PFSK-1 (cell line): ENCODE data around the gene TOR2A.

Experiments used
- FOXP2 ChIP-seq: optimal IDR thresholded peaks from 2 replicates; pipeline ENCODE3; 2011; ENCODE audit warnings: borderline replicate concordance, control low read depth, inconsistent platforms; ENCODE audit not compliant: insufficient read depth; ENCODE audit errors: extremely low read length, extremely low read depth
- POLR2AphosphoS5 ChIP-seq: IDR thresholded peaks from 2 replicates; pipeline ENCODE4 v1.6.1; 2012; ENCODE audit warnings: low read depth, mild to moderate bottlenecking, control low read depth, low read length, moderate library complexity
- REST ChIP-seq, 2 experiments: IDR thresholded peaks; 2 replicates each; pipeline versions ENCODE4 v1.6.1 to v1.8.0; 2011 to 2012; ENCODE audit warnings: low read depth in 2 of 2, low read length in 2 of 2, control low read depth in 1 of 2, inconsistent platforms in 1 of 2, mild to moderate bottlenecking in 1 of 2, moderate library complexity in 1 of 2; ENCODE audit not compliant: insufficient read depth in 1 of 2
- SIN3A ChIP-seq: IDR thresholded peaks from 2 replicates; pipeline ENCODE4 v1.6.1; 2012; ENCODE audit warnings: mild to moderate bottlenecking, low read length, moderate library complexity, borderline replicate concordance; ENCODE audit not compliant: insufficient read depth
- TAF1 ChIP-seq: IDR thresholded peaks from 2 replicates; pipeline ENCODE4 v1.6.1; 2012; ENCODE audit warnings: low read length, control low read depth, borderline replicate concordance; ENCODE audit not compliant: insufficient read depth

TOR2A gene

GRCh38 chr9:127735530-127736185, 564 bp upstream of the TOR2A start:
- TF ChIP-seq FOXP2 (no peak), SIN3A (no peak), TAF1 (no peak), POLR2AphosphoS5 (no peak), REST (IDR thresholded peaks at IDR 0.05; ENCODE audit: insufficient read depth in 1 of 2, low read depth in 2 of 2, low read length in 2 of 2) (no peak)

GRCh38 chr9:127734247-127734746, 797 bp downstream of the TOR2A start:
- TF ChIP-seq FOXP2 (no peak), POLR2AphosphoS5 (no peak), REST (IDR thresholded peaks at IDR 0.05; ENCODE audit: insufficient read depth in 1 of 2, low read depth in 2 of 2, low read length in 2 of 2) (no peak), SIN3A (no peak), TAF1 (no peak)

GRCh38 chr9:127733614-127734013, 1.5 kb downstream of the TOR2A start:
- TF ChIP-seq TAF1 (no peak), SIN3A (no peak), FOXP2 (no peak), POLR2AphosphoS5 (no peak), REST (IDR thresholded peaks at IDR 0.05; ENCODE audit: insufficient read depth in 1 of 2, low read depth in 2 of 2, low read length in 2 of 2) (no peak)

- TF ChIP-seq TAF1 = no peak
- no peak for TF ChIP-seq SIN3A
- TF ChIP-seq FOXP2 = no peak
- TF ChIP-seq POLR2AphosphoS5 = no peak
- no peak for TF ChIP-seq REST (IDR thresholded peaks at IDR 0.05; ENCODE audit: insufficient read depth in 1 of 2, low read depth in 2 of 2, low read length in 2 of 2)
Observed at GRCh38 chr9:127732444-127732843, 2.6 kb downstream of the TOR2A start.
